Middle frontal gyrus (tissue), 1 donor: ENCODE data around the gene ZNF444.
"Not testable (repeated sequence)": the region's sequence is repeated elsewhere in the genome, so short reads cannot be mapped to it uniquely, and the experiment has no call there.

ENCODE experiments used
- DNase-seq: peaks from one replicate; pipeline ENCODE4 v3.0.0-alpha.2; 2015; ENCODE audit warnings: low spot score; ENCODE audit errors: extremely low spot score

Gene ZNF444

DNA sequence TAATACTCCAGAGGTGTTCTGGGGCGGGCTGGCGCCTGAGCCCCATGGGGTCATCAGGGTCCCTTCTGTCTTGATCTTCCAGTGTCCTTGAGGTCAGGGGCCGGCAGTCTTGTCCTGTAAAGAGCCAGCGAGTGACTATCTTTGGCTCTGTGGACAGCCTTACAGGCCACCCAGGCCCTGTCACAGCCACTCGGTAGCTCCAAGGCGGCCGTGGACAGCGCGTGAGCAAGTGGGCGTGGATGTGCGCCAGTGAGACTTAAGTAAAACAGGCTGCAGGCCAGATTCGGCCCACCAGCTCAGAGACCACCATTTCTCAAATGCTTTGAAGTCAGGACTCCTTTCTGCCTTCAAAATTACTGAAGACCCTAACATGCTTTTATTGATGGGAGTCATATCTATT is 3.7 kb downstream of the ZNF444 start:
- DNase-seq: no peak

DNA sequence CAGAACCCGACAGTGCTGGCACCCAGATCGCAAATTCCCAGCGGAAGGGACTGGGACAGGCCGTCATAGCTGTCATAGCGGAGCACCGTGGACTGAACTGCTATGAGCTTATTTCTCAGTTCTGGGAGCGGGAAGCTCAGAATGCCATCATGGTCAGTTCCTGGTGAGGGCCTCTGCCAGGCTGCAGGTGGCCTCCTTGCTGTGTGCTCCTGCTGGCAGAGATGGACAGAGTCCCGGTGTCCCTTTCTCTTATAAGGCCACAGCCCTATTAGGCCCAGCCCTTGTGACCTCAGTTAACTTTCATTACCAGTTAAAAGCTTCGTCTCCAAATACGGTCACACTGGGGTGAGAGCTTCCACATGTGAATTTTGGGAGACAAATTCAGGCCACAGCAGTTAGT is 4.6 kb downstream of the ZNF444 start:
- no peak for DNase-seq

GRCh38 chr19:56146904-56147303 is 5.8 kb downstream of the ZNF444 start:
- no peak for DNase-seq

GRCh38 chr19:56147307-56147706 is 6.2 kb downstream of the ZNF444 start:
- DNase-seq: no peak

DNA sequence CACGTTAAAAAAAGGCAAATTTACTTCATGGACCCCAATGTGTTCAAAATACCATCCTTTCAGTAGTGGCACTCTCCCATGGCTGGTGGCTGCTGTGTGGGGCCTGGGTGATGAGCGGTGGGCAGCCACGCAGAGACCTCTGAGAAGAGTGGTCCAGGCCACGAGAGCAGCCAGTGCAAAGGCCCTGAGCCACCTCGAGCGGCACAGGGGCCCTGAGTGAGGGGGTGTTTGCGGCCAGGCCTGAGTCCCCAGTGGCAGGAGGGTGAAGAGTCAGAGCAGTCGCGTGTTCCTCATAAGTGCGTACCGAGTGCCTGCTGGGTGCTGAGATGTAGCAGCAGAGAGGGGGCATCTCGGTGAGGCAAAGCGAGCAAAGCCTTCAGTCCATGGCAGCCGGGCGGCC is 7.0 kb downstream of the ZNF444 start:
- DNase-seq: no peak

DNA sequence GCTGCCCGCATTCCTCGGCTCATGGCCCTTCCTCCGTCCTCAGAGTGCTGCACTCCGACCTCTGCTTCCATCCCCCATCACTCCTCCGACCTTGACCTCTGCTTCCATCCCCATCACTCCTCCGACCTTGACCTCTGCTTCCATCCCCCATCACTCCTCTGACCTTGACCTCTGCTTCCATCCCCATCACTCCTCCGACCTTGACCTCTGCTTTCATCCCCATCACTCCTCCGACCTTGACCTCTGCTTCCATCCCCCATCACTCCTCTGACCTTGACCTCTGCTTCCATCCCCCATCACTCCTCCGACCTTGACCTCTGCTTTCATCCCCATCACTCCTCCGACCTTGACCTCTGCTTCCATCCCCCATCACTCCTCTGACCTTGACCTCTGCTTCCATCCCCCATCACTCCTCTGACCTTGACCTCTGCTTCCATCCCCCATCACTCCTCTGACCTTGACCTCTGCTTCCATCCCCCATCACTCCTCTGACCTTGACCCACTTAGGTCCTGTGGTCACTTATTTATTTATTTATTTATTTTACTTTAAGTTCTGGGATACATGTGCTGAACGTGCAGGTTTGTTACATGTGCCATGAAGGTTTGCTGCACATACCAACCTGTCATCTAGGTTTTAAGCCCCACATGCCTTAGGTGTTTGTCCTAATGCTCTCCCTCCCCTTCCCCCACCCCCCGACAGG is 8.0 kb downstream of the ZNF444 start:
- DNase-seq: not testable (repeated sequence)

- no peak for DNase-seq
Measured at GRCh38 chr19:56149656-56150038, 8.6 kb downstream of the ZNF444 start.

GRCh38 chr19:56150358-56150757 is 9.3 kb downstream of the ZNF444 start:
- no peak for DNase-seq

DNA sequence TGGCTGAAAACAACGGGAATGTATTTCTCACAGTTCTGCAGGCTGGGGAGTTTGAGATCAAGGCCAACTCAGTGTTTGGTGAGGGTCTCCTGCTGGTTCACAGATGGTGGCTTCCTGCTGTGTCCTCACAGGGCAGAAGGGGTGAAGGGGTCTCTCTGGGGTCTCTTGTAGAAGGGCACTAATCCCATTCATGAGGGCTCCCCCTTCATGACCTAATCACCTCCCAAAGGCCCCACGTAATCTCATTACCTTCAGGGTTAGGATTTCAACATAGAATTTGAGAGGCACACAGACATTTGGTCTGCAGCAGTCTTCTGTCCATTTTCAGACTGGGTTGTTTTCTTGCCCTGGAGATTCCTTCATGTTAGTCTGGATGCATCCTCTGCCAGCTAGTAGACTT is 11.6 kb downstream of the ZNF444 start:
- DNase-seq: no peak

DNA sequence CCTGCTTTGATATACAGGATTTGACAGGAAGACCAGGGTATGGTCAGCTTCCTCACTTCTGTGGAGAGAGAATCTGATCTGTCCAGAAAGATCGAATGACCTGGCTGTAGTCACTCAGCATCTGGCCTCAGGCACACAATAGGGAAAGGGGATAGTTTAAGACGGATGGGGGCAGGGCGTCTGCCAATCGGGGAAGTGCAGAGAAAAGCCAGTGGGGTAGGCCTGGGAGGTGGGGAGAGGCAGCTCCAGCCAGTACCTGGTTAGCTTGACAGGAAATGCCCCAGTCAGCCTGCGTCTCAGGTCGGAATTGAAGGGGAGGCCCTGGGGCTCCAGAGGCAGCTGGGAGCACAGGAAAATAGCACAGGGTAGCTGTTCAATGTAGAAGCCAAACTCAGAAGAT is 12.4 kb downstream of the ZNF444 start:
- no peak for DNase-seq

GRCh38 chr19:56155124-56155687 is 14.1 kb downstream of the ZNF444 start:
- no peak for DNase-seq

DNA sequence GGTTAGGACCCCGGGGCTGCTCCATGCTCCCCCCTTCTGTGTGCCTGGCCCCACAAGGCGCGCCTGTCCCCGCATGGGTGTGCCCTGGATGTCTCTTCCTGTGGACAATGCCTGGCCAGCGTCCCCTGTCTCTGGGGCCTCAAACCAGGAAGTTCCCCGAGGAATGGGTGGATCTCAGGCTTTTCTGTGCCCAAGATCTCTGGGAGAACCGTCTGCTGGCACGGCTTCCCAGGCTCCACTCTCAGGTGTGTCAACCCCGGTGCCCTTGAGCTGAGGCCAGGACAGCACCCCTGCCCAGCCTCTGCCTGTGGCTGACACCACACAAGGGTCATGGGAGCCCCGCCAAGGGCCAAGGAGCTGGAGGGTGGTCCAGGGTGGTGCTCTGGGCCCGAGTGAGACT is 15.7 kb downstream of the ZNF444 start:
- DNase-seq: no peak

- DNase-seq: no peak
Measured at GRCh38 chr19:56158170-56158757, 17.2 kb downstream of the ZNF444 start.

DNA sequence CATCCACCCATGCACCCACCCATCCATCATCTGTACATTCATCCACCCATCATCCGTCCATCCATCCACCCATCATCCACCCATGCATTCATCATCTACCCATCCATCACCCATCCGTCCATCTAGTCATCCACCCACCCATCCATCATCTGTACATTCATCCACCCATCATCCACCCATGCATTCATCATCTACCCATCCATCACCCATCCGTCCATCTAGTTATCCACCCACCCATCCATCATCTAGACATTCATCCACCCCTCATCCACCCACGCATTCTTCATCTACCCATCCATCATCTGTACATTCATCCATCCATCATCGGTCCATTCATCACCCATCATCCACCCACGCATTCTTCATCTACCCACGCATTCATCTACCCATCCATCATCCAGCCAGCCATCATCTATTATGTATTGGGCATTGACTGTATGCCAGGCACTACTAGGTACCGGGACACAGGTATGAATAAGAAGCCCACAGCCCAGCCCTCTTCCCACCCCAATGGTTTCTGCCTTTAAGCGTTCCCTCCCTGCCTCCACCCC is 18.0 kb downstream of the ZNF444 start:
- DNase-seq: no peak

- DNase-seq: no peak
Measured at GRCh38 chr19:56159622-56160271, 18.7 kb downstream of the ZNF444 start.

- DNase-seq: no peak
Measured at GRCh38 chr19:56161534-56161933, 20.4 kb downstream of the ZNF444 start.

- DNase-seq: no peak
Measured at GRCh38 chr19:56162258-56162657, 21.2 kb downstream of the ZNF444 start.

GRCh38 chr19:56163097-56163496 is 22.0 kb downstream of the ZNF444 start:
- no peak for DNase-seq

DNA sequence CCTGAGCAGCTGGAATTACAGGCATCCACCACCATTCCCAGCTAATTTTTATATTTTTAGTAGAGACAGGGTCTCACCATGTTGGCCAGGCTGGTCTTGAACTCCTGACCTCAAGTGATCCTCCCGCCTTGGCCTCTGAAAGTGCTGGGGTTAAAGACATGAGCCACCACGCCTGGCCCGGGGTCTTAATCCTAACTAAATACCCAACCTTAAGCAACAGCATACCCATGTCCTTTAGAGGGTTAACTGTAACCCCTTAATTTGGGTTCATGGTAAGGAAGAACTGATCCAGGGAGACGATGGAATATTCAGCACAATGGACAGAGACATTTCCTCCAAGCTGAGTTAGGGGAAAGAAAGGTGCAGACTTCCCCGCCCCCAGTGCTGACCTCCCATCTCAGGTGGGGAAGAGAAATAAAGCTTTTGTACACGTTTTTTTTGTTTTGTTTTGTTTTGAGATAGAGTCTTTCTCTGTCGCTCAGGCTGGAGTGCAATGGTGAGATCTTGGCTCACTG is 26.0 kb downstream of the ZNF444 start:
- no peak for DNase-seq

- no peak for DNase-seq
Measured at GRCh38 chr19:56170261-56170660, 29.2 kb downstream of the ZNF444 start.

GRCh38 chr19:56174086-56174485 is 33.0 kb downstream of the ZNF444 start:
- DNase-seq: no peak

DNA sequence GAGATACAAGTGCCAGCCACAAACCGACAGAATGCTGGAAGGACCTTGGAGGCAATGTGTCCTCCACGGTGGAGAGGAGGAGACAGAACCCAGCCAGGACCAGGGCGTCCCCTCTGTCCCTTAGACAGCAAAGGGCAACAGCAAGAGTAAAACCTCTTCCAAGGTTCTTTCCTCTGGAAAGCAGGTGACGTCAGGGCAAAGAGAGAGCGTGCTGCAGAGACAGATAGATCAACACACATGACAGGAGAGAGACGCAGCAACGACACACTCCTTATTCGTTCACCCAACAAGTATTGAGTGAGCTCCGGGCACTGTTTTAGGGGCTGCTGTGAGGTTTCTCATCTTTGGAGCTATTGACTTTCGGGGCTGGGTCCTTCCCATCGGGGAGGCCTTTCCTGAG is 33.5 kb downstream of the ZNF444 start:
- DNase-seq: no peak
